ENCODE data around the gene SDR39U1. TPM values are rescaled to one million over a fixed set of nuclear protein-coding genes. Genes with fewer than 3 reads are reported as not detected.
A peak's percentile ranks its signal among the peaks of the same experiment; 100 is the strongest.

The SDR39U1 gene
- total RNA-seq, 1 experiment from 2014 or later: 24.7 TPM

DNA sequence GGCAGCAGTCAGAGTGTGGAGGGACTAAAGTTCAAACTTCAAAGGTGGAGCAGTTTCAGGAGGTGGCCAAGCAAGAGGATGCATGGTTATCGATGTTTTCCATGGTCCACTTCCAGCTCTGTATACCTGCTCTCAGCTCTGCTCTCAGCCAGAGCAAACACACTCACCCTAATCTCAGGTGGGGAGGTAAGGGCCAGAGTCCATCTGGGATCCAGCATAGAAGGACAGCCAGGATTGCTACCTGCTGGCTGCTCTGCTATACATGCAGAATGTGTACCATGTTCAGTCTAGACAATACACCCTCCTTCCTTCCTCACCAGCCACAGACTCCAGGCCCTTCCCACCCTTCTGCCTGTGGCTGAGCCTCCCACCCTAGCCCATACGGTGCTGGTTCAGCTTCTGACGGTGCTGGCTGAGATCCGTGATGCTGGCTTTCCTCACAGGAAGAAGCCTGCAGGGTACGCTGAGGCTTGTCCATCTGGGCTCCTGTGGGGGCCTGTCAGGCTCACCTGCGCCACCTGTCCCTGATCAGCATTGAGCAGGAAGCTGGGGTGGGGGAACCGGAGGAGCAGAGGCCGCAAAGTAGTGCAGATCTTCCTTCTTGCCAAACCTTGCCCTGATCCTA is 15.6 kb downstream of the SDR39U1 start:
- TF ChIP-seq EZH2 (IDR thresholded peaks at IDR 0.05; ENCODE audit: low read length, unreplicated experiment) (no peak), CTCF (conservative IDR thresholded peaks at IDR 0.05; ENCODE audit: low read depth, low read length) (no peak), EZH2phosphoT487 (IDR thresholded peaks at IDR 0.05; ENCODE audit: borderline replicate concordance, low read length) (no peak)
- Histone ChIP-seq H3K4me3 (ENCODE audit: low read length) (no peak overlapping the region), H4K20me1 (ENCODE audit: low read length) (no peaks in the 10 kb centered on the region), H3K27me3 (ENCODE audit: low read length) (no peaks in the 10 kb centered on the region), H3K79me2 (ENCODE audit: low read length) (peaks cover 18% of the 10 kb centered on the region), H3K9me3 (ENCODE audit: low read length) (no peaks in the 10 kb centered on the region), H3K36me3 (ENCODE audit: low read depth, low read length) (no peaks in the 10 kb centered on the region), H3K27ac (ENCODE audit: low read length) (no peak overlapping the region), H3K4me1 (ENCODE audit: insufficient read depth, low read length) (peaks cover 39% of the 10 kb centered on the region), H3K4me2 (ENCODE audit: low read length) (no peak overlapping the region), H2AFZ (ENCODE audit: low read length) (no peak overlapping the region), H3K9ac (ENCODE audit: low read length) (no peak overlapping the region), H3F3A (ENCODE audit: low read length, unreplicated experiment) (no peaks in the 10 kb centered on the region), H3K9me2 (replicated peaks; ENCODE audit: low read length) (no peaks in the 10 kb centered on the region)
- intact Hi-C loops (cut with micrococcal nuclease): no loop called here
- ATAC-seq (no peak), DNase-seq (no peak)
- ChIA-PET POLR2A (ENCODE audit: unreplicated experiment) (no interaction called here), CTCF (no interaction called here)
- BruUV-seq (replicated peaks): no TSS peak

- Histone ChIP-seq H4K20me1 (ENCODE audit: low read length) (no peaks in the 10 kb centered on the region), H3K9me2 (replicated peaks; ENCODE audit: low read length) (no peaks in the 10 kb centered on the region), H3K36me3 (ENCODE audit: low read depth, low read length) (no peaks in the 10 kb centered on the region), H3K79me2 (ENCODE audit: low read length) (peaks cover 12% of the 10 kb centered on the region), H3K4me2 (ENCODE audit: low read length) (peak overlapping the region; percentile 16; the same call in 1 of the 2 replicates), H3K9ac (ENCODE audit: low read length) (no peak overlapping the region), H3K27ac (ENCODE audit: low read length) (no peak overlapping the region; the same call in 1 of the 2 replicates), H3K4me1 (ENCODE audit: insufficient read depth, low read length) (peaks cover 33% of the 10 kb centered on the region), H2AFZ (ENCODE audit: low read length) (no peak overlapping the region), H3K4me3 (ENCODE audit: low read length) (no peak overlapping the region), H3K9me3 (ENCODE audit: low read length) (no peaks in the 10 kb centered on the region), H3K27me3 (ENCODE audit: low read length) (no peaks in the 10 kb centered on the region), H3F3A (ENCODE audit: low read length, unreplicated experiment) (no peaks in the 10 kb centered on the region)
- no TSS peak for BruUV-seq (replicated peaks)
- ATAC-seq (no peak), DNase-seq (peak; percentile 37)
- ChIA-PET CTCF (no interaction called here), POLR2A (ENCODE audit: unreplicated experiment) (no interaction called here)
- intact Hi-C loops (cut with micrococcal nuclease): no loop called here
- TF ChIP-seq EZH2phosphoT487 (IDR thresholded peaks at IDR 0.05; ENCODE audit: borderline replicate concordance, low read length) (no peak), CTCF (conservative IDR thresholded peaks at IDR 0.05; ENCODE audit: low read depth, low read length) (no peak), EZH2 (IDR thresholded peaks at IDR 0.05; ENCODE audit: low read length, unreplicated experiment) (no peak)
These were observed 16.2 kb downstream of the SDR39U1 start for GRCh38 chr14:24426150-24426911.

DNA sequence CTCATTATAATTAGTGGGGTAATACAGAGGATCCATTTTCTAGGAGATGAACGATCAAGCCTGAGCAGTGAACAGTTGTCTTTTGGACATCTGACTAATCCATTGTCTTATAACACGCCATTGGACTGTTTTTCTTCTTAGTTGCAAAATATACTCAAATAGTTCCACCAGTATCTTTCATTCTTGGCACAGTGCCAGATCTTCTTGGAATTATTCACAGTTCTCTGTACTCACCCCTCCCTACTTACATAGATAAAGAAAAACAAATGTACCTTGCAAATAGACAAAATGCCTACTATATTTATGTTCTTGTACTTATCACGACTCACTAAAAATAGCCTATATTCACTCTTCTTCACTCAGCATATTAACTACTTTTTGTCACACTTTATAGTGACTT is 16.9 kb downstream of the SDR39U1 start:
- CTCF ChIA-PET: no interaction called here
- no TSS peak for BruUV-seq (replicated peaks)
- Histone ChIP-seq H3K4me2 (ENCODE audit: low read length) (peak overlapping the region; percentile 16; the same call in 1 of the 2 replicates), H3F3A (ENCODE audit: low read length, unreplicated experiment) (no peaks in the 10 kb centered on the region), H3K9me2 (replicated peaks; ENCODE audit: low read length) (no peaks in the 10 kb centered on the region), H3K9me3 (ENCODE audit: low read length) (no peaks in the 10 kb centered on the region), H4K20me1 (ENCODE audit: low read length) (no peaks in the 10 kb centered on the region), H3K27ac (ENCODE audit: low read length) (no peak overlapping the region; the same call in 1 of the 2 replicates), H3K36me3 (ENCODE audit: low read depth, low read length) (no peaks in the 10 kb centered on the region), H3K4me1 (ENCODE audit: insufficient read depth, low read length) (peaks cover 27% of the 10 kb centered on the region), H2AFZ (ENCODE audit: low read length) (no peak overlapping the region), H3K9ac (ENCODE audit: low read length) (no peak overlapping the region), H3K27me3 (ENCODE audit: low read length) (no peaks in the 10 kb centered on the region), H3K79me2 (ENCODE audit: low read length) (peaks cover 6% of the 10 kb centered on the region), H3K4me3 (ENCODE audit: low read length) (no peak overlapping the region)
- TF ChIP-seq EZH2 (IDR thresholded peaks at IDR 0.05; ENCODE audit: low read length, unreplicated experiment) (no peak), CTCF (conservative IDR thresholded peaks at IDR 0.05; ENCODE audit: low read depth, low read length) (no peak), EZH2phosphoT487 (IDR thresholded peaks at IDR 0.05; ENCODE audit: borderline replicate concordance, low read length) (no peak)
- DNase-seq: peak; percentile 67
- ATAC-seq: no peak
- intact Hi-C loops (cut with micrococcal nuclease): no loop called here
- POLR2A ChIA-PET (ENCODE audit: unreplicated experiment): no interaction called here

Data from PC-3 (cell line).